NCI-H510A (cell line): ENCODE data around the gene THAP8.

ENCODE experiments used
- DNase-seq: peaks from one replicate; lab custom pipeline; 2025; lab: John Stamatoyannopoulos, UW

The THAP8 gene

DNA sequence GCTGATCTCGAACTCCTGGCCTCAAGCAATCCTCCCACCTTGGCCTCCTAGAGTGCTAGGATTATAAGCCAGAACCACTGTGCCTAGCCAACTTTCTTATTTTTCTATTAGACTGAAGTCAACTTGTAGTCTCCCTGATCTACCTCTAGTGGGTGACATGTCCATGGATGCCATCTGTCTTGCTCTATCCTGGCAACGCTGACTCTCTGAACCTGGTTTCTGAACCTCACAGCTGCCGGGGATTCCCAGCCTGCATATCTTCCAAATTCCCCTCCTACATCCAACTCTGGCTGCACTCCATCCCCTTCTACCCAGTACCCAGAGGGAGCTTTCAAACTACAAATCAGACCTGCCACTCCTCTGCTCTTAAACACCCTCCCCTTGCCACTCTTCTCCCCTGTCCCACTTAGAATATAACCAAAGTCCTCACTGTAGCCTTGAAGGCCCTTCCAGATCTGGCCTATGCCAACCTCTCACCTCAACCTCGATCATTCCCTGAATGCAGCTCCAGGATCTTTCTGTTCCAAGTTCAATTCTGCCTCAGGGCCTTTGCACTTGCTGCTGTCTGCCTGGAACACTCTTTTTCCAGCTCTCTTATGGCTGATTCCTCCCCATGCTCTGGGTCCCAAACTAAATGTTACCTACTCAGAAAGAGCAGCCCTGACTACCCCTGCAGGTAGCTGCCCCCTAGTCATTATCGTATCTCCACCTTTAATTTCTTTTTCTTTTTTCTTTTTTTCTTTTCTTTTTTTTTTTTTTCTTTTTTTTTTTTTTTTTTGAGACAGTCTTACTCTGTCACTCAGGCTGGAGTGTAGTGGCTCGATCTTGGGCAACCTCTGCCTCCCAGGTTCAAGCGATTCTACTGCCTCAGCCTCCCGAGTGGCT lies 23.6 kb downstream of the THAP8 start:
- no peak for DNase-seq

- DNase-seq = no peak
Observed at GRCh38 chr19:36028313-36029041, 25.6 kb downstream of the THAP8 start.

DNA sequence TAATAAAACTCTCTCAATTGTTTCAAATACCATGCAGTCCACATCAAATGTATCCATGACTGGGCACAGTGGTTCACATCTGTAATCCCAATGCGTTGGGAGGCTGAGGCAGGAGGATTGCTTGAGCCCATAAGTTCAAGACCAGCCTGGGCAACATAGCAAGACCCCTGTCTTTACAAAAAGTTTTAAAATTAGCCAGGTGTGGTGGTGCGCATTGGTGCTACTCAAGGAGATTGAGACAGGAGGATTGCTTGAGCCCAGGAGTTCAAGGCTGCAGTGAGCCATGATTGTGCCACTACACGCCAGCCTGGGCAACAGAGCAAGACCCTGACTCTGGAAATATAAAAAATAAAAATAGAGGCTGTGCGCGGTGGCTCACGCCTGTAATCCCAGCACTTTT lies 26.4 kb downstream of the THAP8 start:
- no peak for DNase-seq

GRCh38 chr19:36026091-36026876 lies 27.8 kb downstream of the THAP8 start:
- DNase-seq = no peak

DNA sequence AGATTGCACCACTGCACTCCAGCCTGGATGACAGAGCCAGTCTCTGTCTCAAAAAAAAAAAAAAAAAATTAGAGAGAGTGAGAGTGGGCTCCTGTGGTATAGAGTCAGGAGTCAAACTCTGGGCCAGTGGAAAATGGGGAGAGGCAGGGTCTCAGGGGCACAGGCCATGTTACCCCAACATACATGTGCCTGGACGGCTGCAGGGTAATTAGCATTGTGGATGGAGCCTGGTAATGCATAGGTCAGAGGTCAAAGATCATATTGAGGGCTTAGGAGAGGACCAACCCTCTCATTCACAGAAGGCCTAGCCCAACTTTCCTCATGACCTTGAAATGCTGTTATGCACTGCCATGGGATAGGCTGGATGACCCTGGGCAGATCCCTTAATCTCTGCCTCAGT lies 28.5 kb downstream of the THAP8 start:
- DNase-seq = no peak

DNA sequence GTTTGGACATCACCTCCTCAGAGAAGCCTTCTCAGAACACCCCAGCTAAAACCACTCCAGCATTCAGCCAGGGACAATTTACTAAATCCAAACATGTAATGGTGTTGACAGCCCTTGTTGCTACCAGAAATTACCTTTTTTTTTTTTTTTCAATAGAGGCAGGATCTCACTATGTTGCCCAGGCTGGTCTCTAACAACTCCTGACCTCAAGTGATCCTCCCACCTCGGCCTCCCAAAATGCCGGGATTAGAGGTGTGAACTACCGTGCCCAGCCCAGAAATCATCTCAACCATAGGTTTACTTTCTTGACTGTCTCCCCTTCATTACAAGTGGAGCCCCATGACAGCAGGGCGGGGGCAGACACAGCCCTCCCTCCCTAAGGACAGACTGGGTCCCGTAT lies 30.7 kb downstream of the THAP8 start:
- DNase-seq = no peak

DNA sequence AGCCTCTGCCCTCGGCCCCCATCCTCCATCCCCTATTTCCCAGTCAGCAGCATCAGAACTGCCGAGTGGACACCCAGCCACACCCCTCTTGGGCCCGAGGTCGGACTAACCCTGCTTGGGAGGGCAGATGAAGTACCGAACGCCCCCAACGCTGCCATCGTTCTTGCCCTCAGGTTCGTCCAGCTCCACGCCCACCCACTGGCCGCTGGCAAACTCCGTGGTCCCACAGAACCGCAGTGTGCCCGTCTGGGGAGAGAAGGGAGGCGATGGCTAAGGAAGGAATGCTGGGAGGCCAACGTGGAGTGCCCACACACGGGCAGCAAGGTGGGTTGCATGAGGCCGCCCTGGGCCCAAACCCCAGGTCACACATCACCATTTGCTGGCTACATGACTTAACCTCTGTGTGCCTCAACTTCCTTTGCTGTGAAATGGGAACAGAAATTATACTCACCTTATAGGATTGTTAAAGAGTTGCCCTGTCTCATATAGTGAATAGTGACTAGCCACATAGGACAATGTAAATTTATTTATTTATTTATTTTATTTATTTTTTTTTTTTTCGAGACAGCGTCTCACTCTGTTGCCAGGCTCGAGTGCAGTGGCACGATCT lies 34.9 kb downstream of the THAP8 start:
- no peak for DNase-seq

DNA sequence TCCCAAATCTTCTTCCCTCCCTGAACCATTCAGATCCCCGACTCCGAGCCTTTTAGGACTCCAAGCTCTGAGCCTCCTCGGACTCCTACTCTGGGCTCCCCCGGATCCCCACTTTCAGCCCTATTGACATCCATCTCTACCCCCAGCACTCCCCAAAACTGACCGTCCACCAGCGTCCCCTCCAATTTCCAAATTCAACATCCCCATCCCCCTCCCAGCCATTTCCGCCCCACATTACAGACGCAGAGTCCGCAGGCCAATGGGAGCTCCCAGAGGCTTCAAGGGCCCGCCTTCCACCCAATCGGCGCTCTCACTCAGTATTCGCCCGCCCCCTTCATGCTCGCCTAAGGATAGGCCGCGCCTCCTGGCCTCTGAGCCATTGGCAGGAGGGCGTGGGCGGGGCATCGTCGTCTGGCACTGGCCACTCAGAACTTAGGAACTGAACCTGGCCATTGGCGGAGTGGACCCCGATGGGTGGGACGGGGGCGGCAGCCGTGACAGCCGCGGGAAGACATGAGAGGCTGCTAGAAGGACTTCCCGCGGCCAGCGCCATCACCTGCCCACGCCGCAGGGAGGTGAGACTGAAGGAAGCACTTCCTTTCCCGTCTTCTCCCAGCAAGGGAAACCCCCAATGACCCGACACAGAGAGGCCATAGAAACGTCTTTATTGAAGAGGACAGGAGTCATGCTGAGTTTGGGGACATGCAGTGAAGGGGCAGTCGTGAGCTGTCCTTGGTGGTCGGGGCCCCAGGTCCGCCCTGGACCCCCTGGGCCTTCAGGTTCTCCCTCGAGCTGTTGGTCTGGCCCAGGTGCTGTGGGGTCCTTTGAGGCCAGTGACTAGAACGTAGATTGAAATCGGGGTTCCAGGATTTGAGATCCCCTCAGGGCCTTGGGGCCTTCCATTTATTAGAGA lies 39.8 kb downstream of the THAP8 start, which contains the start of gene ALKBH6:
Gene ALKBH6 (minus strand): TSS at position 202 of the 913 bp plus-strand sequence. CDS start 816 bp downstream, outside the sequence.
- peak; percentile 98 for DNase-seq

- no peak for DNase-seq
Observed at GRCh38 chr19:36013280-36014011, 40.6 kb downstream of the THAP8 start.

DNA sequence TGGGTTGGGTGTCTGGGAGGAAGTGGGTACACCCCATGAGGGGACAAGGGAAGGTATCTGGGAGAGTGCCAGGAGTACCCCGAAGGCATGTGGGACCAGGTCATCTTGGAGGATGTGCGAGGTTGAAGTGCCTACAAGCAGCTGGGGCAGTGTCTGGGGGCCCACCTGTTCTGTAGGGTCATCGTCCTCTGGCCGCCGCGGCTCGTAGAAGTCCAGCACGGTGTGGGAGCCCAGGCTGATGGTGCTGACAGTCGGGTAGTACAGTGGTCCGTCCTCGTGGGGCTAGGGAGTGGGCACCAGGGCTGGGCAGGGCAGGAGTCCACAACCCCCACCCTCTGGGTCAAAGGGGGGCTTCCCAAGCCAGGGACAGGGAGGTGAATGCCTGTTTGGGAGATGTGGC lies 43.7 kb downstream of the THAP8 start:
- DNase-seq = no peak

DNA sequence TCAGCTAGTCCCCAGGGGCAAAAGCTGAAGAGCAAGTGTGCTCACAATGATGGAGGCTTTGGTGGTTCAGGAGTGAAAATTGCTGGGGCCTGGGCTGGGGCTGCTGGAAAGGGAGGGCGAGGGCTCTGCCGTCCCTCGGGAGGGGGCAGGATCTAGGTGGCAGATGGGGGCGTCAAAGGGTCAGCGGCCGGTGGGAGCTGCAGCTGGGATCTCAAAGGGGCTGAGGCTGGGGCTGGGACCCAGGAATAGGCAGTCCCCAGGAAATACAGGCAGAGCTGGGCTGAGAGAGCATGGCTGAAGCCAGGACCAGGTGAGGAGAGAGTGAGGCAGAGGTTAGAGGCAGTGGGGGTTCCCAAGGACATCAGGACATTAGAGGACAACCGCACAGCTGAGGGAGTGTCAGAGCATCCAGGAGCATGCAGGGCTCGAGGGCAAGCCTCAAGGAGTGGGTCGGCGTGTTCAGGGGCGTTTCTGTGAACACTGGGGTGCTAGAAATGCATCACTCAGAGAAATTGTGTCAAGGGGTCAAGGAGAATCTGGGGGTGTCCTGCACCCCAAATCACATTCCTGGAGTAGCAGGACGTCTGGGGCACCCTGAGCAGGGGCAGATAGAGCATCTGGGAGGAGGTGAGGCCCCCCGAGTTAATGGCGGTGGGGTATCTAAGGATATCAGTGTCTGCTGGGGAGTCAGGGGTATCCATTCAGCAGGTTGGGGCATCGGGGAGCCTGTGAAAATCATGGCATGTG lies 44.3 kb downstream of the THAP8 start:
- DNase-seq = no peak

- peak; percentile 53 for DNase-seq
Observed at GRCh38 chr19:36009220-36009619, 44.9 kb downstream of the THAP8 start.

DNA sequence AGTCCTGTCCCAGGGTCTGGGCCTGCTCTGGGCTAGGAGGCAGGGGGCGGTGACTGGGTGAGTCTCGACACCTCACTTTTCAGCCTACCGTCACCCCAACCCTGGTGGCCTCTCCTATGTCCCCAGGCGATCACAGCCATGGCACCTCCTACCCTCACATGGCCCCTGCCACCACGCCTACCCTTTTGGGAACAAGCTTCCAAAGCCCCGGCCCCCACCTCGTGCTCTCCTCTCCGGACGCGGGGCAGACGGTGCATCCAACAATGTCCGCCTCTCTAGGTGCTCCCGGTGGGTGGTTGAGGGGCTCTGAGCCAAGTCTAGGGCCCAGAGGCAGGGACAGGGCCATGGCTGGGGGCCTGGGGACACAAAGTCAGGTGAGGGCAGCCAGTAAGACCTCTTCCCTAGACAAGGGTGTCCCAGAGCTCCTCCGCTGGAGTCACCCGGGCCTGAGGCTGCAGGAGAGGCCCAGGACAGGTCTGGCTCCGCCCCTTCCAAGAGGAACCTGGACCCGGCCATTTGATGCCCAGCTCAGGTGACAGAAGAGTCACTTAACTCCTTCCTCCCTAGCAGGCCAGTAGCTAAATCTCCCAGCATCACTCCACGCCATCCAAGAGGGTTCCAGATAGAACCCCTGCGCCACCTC lies 45.6 kb downstream of the THAP8 start, which contains the start of gene SYNE4:
Gene SYNE4 (minus strand): TSS at position 478 of the 643 bp plus-strand sequence. CDS start 132 bp downstream, at position 346.
- peak; percentile 72 for DNase-seq

GRCh38 chr19:36006955-36007354 lies 47.1 kb downstream of the THAP8 start:
- DNase-seq = no peak

GRCh38 chr19:36003284-36003683 lies 50.8 kb downstream of the THAP8 start:
- DNase-seq = no peak

DNA sequence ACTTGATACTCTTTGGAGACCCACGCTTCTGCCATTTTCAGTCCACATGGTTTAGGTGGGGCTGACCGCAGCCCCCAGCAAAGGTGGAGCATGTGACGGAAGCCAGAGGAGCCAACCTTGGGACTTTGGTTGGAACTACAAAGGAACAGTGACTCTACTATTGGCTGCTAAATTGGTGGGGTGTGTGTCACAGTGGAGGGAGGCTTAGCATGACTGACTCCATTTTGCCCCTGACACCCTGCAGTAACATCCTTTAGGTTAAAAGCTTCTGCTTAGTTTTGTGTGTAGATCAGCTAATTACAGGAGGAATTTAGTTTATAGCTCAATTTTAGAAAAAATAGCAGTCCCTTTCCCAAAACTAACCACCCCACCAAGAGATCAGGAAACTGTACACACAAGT lies 52.5 kb downstream of the THAP8 start:
- DNase-seq = no peak

DNA sequence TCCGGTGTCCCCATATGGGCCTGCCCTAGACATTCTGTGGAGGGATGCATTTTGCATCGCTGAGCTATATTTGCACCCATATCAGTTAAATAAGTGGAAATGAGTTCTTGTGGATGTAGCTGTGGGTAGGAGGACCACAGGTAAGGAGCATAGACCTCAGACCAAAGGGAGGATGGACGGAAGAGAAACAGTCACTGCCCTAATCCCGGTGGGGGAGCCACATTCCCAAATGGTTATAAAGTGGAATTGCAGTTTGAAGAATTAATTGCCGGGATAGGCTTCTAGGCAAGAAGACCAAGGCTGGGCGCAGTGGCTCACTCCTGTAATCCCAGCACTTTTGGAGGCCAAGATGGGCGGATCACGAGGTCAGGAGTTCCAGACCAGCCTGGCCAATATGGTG lies 57.3 kb downstream of the THAP8 start:
- no peak for DNase-seq

DNA sequence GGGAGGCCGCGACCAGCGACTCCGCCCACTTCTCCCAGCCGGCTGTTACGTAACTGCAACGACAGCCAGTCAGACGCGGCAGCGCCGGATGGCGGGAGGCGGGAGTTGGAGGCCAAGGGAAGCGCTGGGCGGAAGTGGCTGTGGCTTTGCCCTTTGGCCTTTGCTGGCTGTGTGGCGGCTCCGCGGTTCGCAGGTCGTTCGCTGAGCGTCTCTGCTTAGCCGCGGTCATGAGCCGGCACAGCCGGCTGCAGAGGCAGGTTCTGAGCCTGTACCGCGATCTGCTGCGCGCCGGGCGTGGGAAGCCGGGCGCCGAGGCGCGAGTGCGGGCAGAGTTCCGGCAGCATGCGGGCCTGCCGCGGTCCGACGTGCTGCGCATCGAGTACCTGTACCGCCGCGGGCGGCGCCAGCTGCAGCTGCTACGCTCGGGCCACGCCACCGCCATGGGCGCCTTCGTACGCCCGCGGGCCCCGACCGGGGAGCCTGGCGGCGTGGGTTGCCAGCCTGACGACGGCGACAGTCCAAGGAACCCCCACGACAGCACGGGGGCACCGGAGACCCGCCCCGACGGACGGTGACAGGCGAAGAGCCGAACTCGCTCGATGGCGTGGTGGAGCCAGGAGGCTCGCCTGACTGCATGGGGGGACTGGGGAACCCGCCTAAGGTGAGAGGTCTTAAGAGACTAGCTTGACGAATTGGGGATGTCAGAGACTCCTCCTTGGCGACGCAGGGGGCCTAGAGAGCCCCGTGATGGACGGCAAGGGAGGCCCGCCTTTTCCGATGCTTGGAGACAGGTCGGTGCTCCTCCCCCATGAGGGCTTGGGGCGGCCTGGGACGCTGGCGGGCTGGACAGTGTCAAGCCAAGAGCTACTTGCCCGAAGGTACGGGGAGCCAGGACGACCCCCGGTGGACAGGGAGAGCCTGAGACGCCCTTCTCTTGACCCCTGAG lies 58.8 kb downstream of the THAP8 start, which contains the start of gene SDHAF1:
Gene SDHAF1 (plus strand): TSS at position 141 of the 946 bp plus-strand sequence. CDS start 87 bp downstream, at position 228.
- peak; percentile 86 for DNase-seq
